ENCODE data around the gene ASNSD1.

DNA sequence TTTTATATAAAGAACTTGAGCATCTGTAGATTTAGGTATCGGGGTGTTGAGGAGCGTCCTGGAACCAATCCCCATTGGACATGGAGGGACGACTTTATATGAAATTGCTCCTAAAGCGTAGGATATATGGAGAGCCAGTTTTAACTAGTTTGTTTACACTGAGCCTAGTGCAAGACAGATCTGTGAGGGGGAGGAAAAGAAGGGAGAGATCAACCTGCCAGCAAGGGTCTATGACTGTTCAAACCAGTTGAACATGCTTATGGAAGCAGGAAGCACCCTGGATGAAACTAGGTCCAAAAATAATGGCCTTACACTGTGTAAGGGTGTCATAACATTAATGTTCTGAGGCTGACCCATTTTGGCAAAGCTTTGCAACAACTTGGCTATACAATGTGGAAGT is 46.7 kb upstream of the ASNSD1 start:
- no peak for TF ChIP-seq EZH2 (IDR thresholded peaks at IDR 0.05; ENCODE audit: borderline replicate concordance, low read length)
- TF ChIP-seq, protein P1, sequence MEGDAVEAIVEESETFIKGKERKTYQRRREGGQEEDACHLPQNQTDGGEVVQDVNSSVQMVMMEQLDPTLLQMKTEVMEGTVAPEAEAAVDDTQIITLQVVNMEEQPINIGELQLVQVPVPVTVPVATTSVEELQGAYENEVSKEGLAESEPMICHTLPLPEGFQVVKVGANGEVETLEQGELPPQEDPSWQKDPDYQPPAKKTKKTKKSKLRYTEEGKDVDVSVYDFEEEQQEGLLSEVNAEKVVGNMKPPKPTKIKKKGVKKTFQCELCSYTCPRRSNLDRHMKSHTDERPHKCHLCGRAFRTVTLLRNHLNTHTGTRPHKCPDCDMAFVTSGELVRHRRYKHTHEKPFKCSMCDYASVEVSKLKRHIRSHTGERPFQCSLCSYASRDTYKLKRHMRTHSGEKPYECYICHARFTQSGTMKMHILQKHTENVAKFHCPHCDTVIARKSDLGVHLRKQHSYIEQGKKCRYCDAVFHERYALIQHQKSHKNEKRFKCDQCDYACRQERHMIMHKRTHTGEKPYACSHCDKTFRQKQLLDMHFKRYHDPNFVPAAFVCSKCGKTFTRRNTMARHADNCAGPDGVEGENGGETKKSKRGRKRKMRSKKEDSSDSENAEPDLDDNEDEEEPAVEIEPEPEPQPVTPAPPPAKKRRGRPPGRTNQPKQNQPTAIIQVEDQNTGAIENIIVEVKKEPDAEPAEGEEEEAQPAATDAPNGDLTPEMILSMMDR (conservative IDR thresholded peaks at IDR 0.05 in 1 of 2, IDR thresholded peaks at IDR 0.05 in 1 of 2; ENCODE audit: extremely low read depth in 1 of 2, insufficient read depth in 1 of 2, low read depth in 1 of 2, low read length in 2 of 2) = no peak
